Mesenchymal stem cell (in vitro differentiated cells and primary cell): ENCODE measurements around the gene LMF1.

Experiments
- DNase-seq: peaks from one replicate; pipeline ENCODE4 v3.0.0-alpha.2; 2013
- H2AFZ ChIP-seq: one replicate; pipeline ENCODE4 v1.6.1; 2013; ENCODE audit warnings: low read depth, mild to moderate bottlenecking, control low read depth, inconsistent platforms, low read length, moderate library complexity
- H2AK5ac ChIP-seq: 2 replicates; pipeline ENCODE4 v1.6.1; 2013; ENCODE audit warnings: low read length, moderate library complexity, mild to moderate bottlenecking, inconsistent platforms; ENCODE audit not compliant: severe bottlenecking
- H2BK120ac ChIP-seq: one replicate; pipeline ENCODE4 v1.6.1; 2013; ENCODE audit warnings: low read depth, mild to moderate bottlenecking, inconsistent platforms, low read length, moderate library complexity
- H2BK12ac ChIP-seq, 2 experiments: one replicate each; pipeline ENCODE4 v1.6.1; 2013; ENCODE audit warnings: inconsistent platforms in 2 of 2, low read length in 2 of 2, mild to moderate bottlenecking in 2 of 2, moderate library complexity in 2 of 2, control low read depth in 1 of 2
- H2BK15ac ChIP-seq: one replicate; pipeline ENCODE4 v1.6.1; 2013; ENCODE audit warnings: mild to moderate bottlenecking, low read depth, inconsistent platforms; ENCODE audit not compliant: poor library complexity, severe bottlenecking
- H2BK5ac ChIP-seq: 2 replicates; pipeline ENCODE4 v1.6.1; 2013; ENCODE audit warnings: low read depth, mild to moderate bottlenecking, low read length, control low read depth, inconsistent platforms; ENCODE audit not compliant: poor library complexity, severe bottlenecking
- H3K14ac ChIP-seq, 2 experiments: one replicate each; pipeline ENCODE4 v1.6.1; 2013; ENCODE audit warnings: inconsistent platforms in 2 of 2, low read length in 2 of 2, control low read depth in 1 of 2, mild to moderate bottlenecking in 1 of 2, moderate library complexity in 1 of 2
- H3K18ac ChIP-seq, 2 experiments: one replicate each; pipeline ENCODE4 v1.6.1; 2013; ENCODE audit warnings: inconsistent platforms in 2 of 2, low read length in 2 of 2, control low read depth in 1 of 2, low read depth in 1 of 2, mild to moderate bottlenecking in 1 of 2
- H3K23ac ChIP-seq, 2 experiments: one replicate each; pipeline ENCODE4 v1.6.1; 2013; ENCODE audit warnings: inconsistent platforms in 2 of 2, low read length in 2 of 2, mild to moderate bottlenecking in 2 of 2, moderate library complexity in 2 of 2, control low read depth in 1 of 2
- H3K27ac ChIP-seq: 2 replicates; pipeline ENCODE4 v1.5.1; 2013; ENCODE audit warnings: mild to moderate bottlenecking, moderate library complexity, low read length, control low read depth, inconsistent platforms; ENCODE audit not compliant: poor library complexity, severe bottlenecking
- H3K27me3 ChIP-seq, 2 experiments: 2 replicates each; pipeline versions ENCODE4 v1.6.1 to v1.7.0; 2013; ENCODE audit warnings: low read length in 2 of 2, mild to moderate bottlenecking in 2 of 2, moderate library complexity in 2 of 2, control low read depth in 1 of 2, inconsistent platforms in 1 of 2; ENCODE audit not compliant: control insufficient read depth in 1 of 2, insufficient read depth in 1 of 2
- H3K36me3 ChIP-seq, 2 experiments: 2 replicates each; pipeline versions ENCODE4 v1.6.1 to v1.7.0; 2013; ENCODE audit warnings: low read length in 2 of 2, control low read depth in 1 of 2, inconsistent platforms in 1 of 2, low read depth in 1 of 2, mild to moderate bottlenecking in 1 of 2; ENCODE audit not compliant: insufficient read depth in 2 of 2, control insufficient read depth in 1 of 2
- H3K4ac ChIP-seq, 2 experiments: one replicate each; pipeline ENCODE4 v1.6.1; 2013; ENCODE audit warnings: inconsistent platforms in 2 of 2, low read length in 2 of 2, mild to moderate bottlenecking in 2 of 2, moderate library complexity in 2 of 2, control low read depth in 1 of 2, low read depth in 1 of 2
- H3K4me1 ChIP-seq: 2 replicates; pipeline ENCODE4 v1.6.1; 2013; ENCODE audit warnings: low read depth, low read length, control low read depth; ENCODE audit not compliant: control insufficient read depth, insufficient read depth
- H3K4me2 ChIP-seq: 2 replicates; pipeline ENCODE4 v1.6.1; 2013; ENCODE audit warnings: low read length, mild to moderate bottlenecking, inconsistent platforms; ENCODE audit not compliant: poor library complexity, severe bottlenecking
- H3K4me3 ChIP-seq, 2 experiments: 2 replicates each; pipeline versions ENCODE4 v1.5.1 to v1.7.0; 2013; ENCODE audit warnings: low read length in 2 of 2, mild to moderate bottlenecking in 2 of 2, control low read depth in 1 of 2, low read depth in 1 of 2; ENCODE audit not compliant: insufficient read depth in 1 of 2
- H3K79me1 ChIP-seq: replicated peaks from 2 replicates; pipeline ENCODE4 v1.6.1; 2013; ENCODE audit warnings: mild to moderate bottlenecking, control low read depth, low read length, inconsistent platforms; ENCODE audit not compliant: poor library complexity, severe bottlenecking
- H3K9ac ChIP-seq: 2 replicates; pipeline ENCODE4 v1.7.0; 2013; ENCODE audit warnings: mild to moderate bottlenecking, low read length, moderate library complexity
- H3K9me3 ChIP-seq: 2 replicates; pipeline ENCODE4 v1.7.0; 2013; ENCODE audit warnings: mild to moderate bottlenecking, low read length; ENCODE audit not compliant: control insufficient read depth
- H4K8ac ChIP-seq: one replicate; pipeline ENCODE4 v1.6.1; 2013; ENCODE audit warnings: inconsistent platforms, mild to moderate bottlenecking, low read length, moderate library complexity
- H4K91ac ChIP-seq: one replicate; pipeline ENCODE4 v1.6.1; 2013; ENCODE audit warnings: mild to moderate bottlenecking, low read length, inconsistent platforms
- WGBS: methylation state at CpG from one replicate; pipeline ENCODE4 v1.1.7; 2013; ENCODE audit warnings: mixed read lengths; 5-methylcytosine and 5-hydroxymethylcytosine counted together

Gene LMF1

DNA sequence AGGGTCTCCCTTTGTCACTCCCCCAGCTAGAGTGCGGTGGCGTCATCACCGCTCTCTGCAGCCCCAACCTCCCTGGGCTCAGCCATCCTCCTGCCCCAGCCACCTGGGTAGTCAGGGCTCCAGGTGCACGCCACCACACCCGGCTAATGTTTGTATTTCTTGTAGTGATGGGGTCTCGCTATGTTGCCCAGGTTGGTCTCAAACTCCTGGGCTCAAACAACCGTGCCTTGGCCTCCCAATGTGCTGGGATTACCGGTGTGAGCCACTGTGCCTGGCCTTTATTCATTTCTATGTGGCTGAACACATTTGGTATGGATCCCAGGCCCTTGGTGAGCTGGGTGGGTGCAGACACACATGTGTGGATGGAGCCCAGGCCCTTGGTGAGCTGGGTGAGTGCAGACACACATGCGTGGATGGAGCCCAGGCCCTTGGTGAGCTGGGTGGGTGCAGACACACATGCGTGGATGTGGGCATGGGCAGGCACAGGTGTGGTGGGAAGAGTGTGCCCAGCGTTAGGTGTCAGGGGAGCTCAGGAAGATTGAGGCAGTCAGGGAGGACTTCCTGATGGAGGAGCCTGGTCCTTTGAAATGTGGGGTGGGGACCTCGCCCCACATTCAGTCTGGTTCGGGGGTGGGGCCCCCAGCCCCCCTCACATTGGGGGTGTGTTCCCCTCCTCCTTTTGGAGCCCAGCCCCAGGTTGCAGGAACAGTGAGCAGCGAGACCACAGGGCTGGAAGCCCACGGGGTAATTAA, 47.8 kb upstream of the LMF1 start:
- H2BK12ac ChIP-seq: no peak overlapping the region
- no peak overlapping the region for H4K91ac ChIP-seq
- no peak overlapping the region for H3K27ac ChIP-seq
- no peak overlapping the region for H3K18ac ChIP-seq
- peaks cover 4% of the 10 kb centered on the region for H3K4me1 ChIP-seq
- H3K4ac ChIP-seq: no peak overlapping the region
- peaks cover 19 to 51% of the 10 kb centered on the region in 2 experiments for H3K27me3 ChIP-seq
- no peak for DNase-seq
- H3K36me3 ChIP-seq: no peaks in the 10 kb centered on the region
- H3K9ac ChIP-seq: peak overlapping the region; percentile 59
- no peak overlapping the region for H2BK15ac ChIP-seq
- no peak overlapping the region for H2AK5ac ChIP-seq
- no peaks in the 10 kb centered on the region for H3K79me1 ChIP-seq
- H2BK120ac ChIP-seq: no peak overlapping the region
- H3K4me3 ChIP-seq: peak overlapping the region in 1 of 2 experiments; percentile 56
- H4K8ac ChIP-seq: no peak overlapping the region
- H3K23ac ChIP-seq: no peak overlapping the region
- no peaks in the 10 kb centered on the region for H3K9me3 ChIP-seq
- H2AFZ ChIP-seq: no peak overlapping the region
- no peak overlapping the region for H3K14ac ChIP-seq
- WGBS: 81% methylated on average over 15 of the region's 15 CpGs
- no peak overlapping the region for H2BK5ac ChIP-seq
- no peak overlapping the region for H3K4me2 ChIP-seq

GRCh38 chr16:1014771-1015495, 44.1 kb upstream of the LMF1 start:
- peaks cover 4% of the 10 kb centered on the region for H3K4me1 ChIP-seq
- WGBS: 87% methylated on average over 22 of the region's 22 CpGs
- H3K4me2 ChIP-seq: no peak overlapping the region
- no peak overlapping the region for H2BK5ac ChIP-seq
- no peaks in the 10 kb centered on the region for H3K79me1 ChIP-seq
- DNase-seq: no peak
- peaks cover 29 to 56% of the 10 kb centered on the region in 2 experiments for H3K27me3 ChIP-seq
- H3K27ac ChIP-seq: no peak overlapping the region
- no peak overlapping the region for H2AFZ ChIP-seq
- H3K18ac ChIP-seq: no peak overlapping the region
- no peaks in the 10 kb centered on the region for H3K36me3 ChIP-seq
- no peak overlapping the region for H4K8ac ChIP-seq
- no peak overlapping the region for H3K9ac ChIP-seq
- no peak overlapping the region for H4K91ac ChIP-seq
- no peaks in the 10 kb centered on the region for H3K9me3 ChIP-seq
- no peak overlapping the region for H2BK15ac ChIP-seq
- H3K4ac ChIP-seq: no peak overlapping the region
- no peak overlapping the region for H2BK12ac ChIP-seq
- no peak overlapping the region for H2BK120ac ChIP-seq
- H2AK5ac ChIP-seq: no peak overlapping the region
- no peak overlapping the region for H3K4me3 ChIP-seq
- H3K14ac ChIP-seq: no peak overlapping the region
- H3K23ac ChIP-seq: no peak overlapping the region

DNA sequence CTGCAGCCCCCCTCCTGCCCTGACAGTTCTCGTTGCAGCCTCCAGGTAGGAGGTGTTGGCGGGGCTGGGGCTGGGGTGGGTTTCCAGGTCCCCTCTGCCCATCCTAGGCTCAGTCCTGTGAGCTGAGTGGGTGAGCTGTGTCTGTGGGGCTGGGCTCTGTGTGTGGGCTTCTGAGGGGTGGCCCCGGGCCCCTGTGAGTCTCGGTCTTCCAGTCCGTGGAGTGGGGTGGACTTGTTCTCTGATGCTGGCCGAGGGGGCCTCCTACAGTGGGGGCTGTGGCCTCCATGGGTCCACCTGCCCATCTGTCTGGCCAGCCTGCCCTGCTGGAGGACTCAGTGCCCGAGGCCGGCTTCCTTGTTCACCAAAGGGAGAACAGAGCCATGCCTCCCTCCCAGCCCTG, 43.4 kb upstream of the LMF1 start:
- no peaks in the 10 kb centered on the region for H3K9me3 ChIP-seq
- H2BK5ac ChIP-seq: no peak overlapping the region
- no peaks in the 10 kb centered on the region for H3K36me3 ChIP-seq
- H2BK12ac ChIP-seq: no peak overlapping the region
- no peak overlapping the region for H4K91ac ChIP-seq
- H3K4me1 ChIP-seq: peaks cover 5% of the 10 kb centered on the region
- no peak overlapping the region for H3K18ac ChIP-seq
- no peak overlapping the region for H3K14ac ChIP-seq
- H2BK120ac ChIP-seq: no peak overlapping the region
- 81% methylated on average over 8 of the region's 8 CpGs for WGBS
- H3K23ac ChIP-seq: no peak overlapping the region
- H3K79me1 ChIP-seq: no peaks in the 10 kb centered on the region
- no peak overlapping the region for H3K4me2 ChIP-seq
- DNase-seq: no peak
- no peak overlapping the region for H3K4ac ChIP-seq
- H3K27me3 ChIP-seq: peaks cover 32 to 61% of the 10 kb centered on the region in 2 experiments
- H3K9ac ChIP-seq: no peak overlapping the region
- no peak overlapping the region for H2BK15ac ChIP-seq
- H2AK5ac ChIP-seq: no peak overlapping the region
- H3K27ac ChIP-seq: no peak overlapping the region
- no peak overlapping the region for H2AFZ ChIP-seq
- H3K4me3 ChIP-seq: no peak overlapping the region
- no peak overlapping the region for H4K8ac ChIP-seq

DNA sequence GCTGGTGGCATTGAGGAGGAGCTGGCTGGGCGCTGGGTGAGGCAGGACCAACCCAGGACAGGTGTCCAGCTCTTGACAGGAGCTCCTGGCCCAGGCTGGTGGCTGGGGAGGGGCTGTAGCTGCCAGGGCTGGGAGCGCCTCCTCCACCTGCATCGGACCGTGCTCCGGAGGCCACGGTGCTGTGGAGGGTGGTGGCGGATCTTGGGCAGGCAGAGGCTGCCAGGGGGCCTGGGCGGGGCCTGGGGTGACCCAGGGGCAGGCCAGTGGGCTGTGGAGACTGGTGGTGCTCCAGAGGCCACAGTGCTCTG, 42.8 kb upstream of the LMF1 start:
- H4K8ac ChIP-seq: no peak overlapping the region
- H3K4me2 ChIP-seq: no peak overlapping the region
- peaks cover 5% of the 10 kb centered on the region for H3K4me1 ChIP-seq
- H3K4ac ChIP-seq: no peak overlapping the region
- no peaks in the 10 kb centered on the region for H3K9me3 ChIP-seq
- H4K91ac ChIP-seq: no peak overlapping the region
- no peak overlapping the region for H2AK5ac ChIP-seq
- no peak overlapping the region for H3K18ac ChIP-seq
- H3K36me3 ChIP-seq: no peaks in the 10 kb centered on the region
- H3K4me3 ChIP-seq: no peak overlapping the region
- H3K9ac ChIP-seq: no peak overlapping the region
- H3K14ac ChIP-seq: no peak overlapping the region
- no peak overlapping the region for H2AFZ ChIP-seq
- H3K27ac ChIP-seq: no peak overlapping the region
- no peak for DNase-seq
- H3K27me3 ChIP-seq: peaks cover 32 to 64% of the 10 kb centered on the region in 2 experiments
- no peak overlapping the region for H2BK15ac ChIP-seq
- no peaks in the 10 kb centered on the region for H3K79me1 ChIP-seq
- H2BK120ac ChIP-seq: no peak overlapping the region
- no peak overlapping the region for H2BK12ac ChIP-seq
- H2BK5ac ChIP-seq: no peak overlapping the region
- 82% methylated on average over 8 of the region's 8 CpGs for WGBS
- no peak overlapping the region for H3K23ac ChIP-seq
